T-helper 22 cell (primary cell): Measurements from ENCODE around the gene GCSAM.

Source experiments
- DNase-seq: peaks from one replicate; pipeline ENCODE4 v3.0.0-alpha.2; 2020; ENCODE audit warnings: low read depth

GCSAM gene

GRCh38 chr3:112132975-112133448, at the start of gene GCSAM:
GCSAM (minus strand) TSS chr3:112133248; CDS start chr3:112133120, 128 bp downstream.
- peak; percentile 67 for DNase-seq

GRCh38 chr3:112175646-112176045, 42.6 kb upstream of the GCSAM start:
- no peak for DNase-seq

GRCh38 chr3:112175037-112175436, 42.0 kb upstream of the GCSAM start:
- no peak for DNase-seq

GRCh38 chr3:112171144-112171543, 38.1 kb upstream of the GCSAM start:
- DNase-seq = no peak

GRCh38 chr3:112170046-112170445, 37.0 kb upstream of the GCSAM start:
- no peak for DNase-seq

- DNase-seq = no peak
These were observed 34.7 kb upstream of the GCSAM start for GRCh38 chr3:112167758-112168157.

- no peak for DNase-seq
These were observed 16.1 kb upstream of the GCSAM start for GRCh38 chr3:112149136-112149535.

- DNase-seq = no peak
These were observed 10.6 kb upstream of the GCSAM start for GRCh38 chr3:112143689-112144088.

- no peak for DNase-seq
These were observed 10.2 kb upstream of the GCSAM start for GRCh38 chr3:112143251-112143650.

- DNase-seq = no peak
These were observed 8.2 kb upstream of the GCSAM start for GRCh38 chr3:112141293-112141692.

- no peak for DNase-seq
These were observed 7.5 kb upstream of the GCSAM start for GRCh38 chr3:112140584-112140983.

GRCh38 chr3:112138219-112138969, 5.3 kb upstream of the GCSAM start:
- no peak for DNase-seq

GRCh38 chr3:112137781-112138180, 4.7 kb upstream of the GCSAM start:
- no peak for DNase-seq

GRCh38 chr3:112136959-112137693, 4.1 kb upstream of the GCSAM start:
- no peak for DNase-seq

- no peak for DNase-seq
These were observed 3.0 kb upstream of the GCSAM start for GRCh38 chr3:112136046-112136445.

- peak; percentile 20 for DNase-seq
These were observed 1.5 kb upstream of the GCSAM start for GRCh38 chr3:112134335-112135124.

- DNase-seq = no peak
These were observed 732 bp upstream of the GCSAM start for GRCh38 chr3:112133626-112134334.

- no peak for DNase-seq
These were observed 494 bp downstream of the GCSAM start for GRCh38 chr3:112132554-112132953.

GRCh38 chr3:112132088-112132487, 960 bp downstream of the GCSAM start:
- no peak for DNase-seq

GRCh38 chr3:112131111-112131510, 1.9 kb downstream of the GCSAM start:
- DNase-seq = no peak

GRCh38 chr3:112130638-112130993, 2.4 kb downstream of the GCSAM start:
- DNase-seq = no peak
